Measurements from ENCODE around the gene PSMG1.

GRCh38 chr21:39136711-39137110, 46.5 kb downstream of the PSMG1 start:
- TF ChIP-seq EP300 (IDR thresholded peaks at IDR 0.05) = no peak
- TF ChIP-seq CTCF (IDR thresholded peaks at IDR 0.05) = no peak
